HCT116 (cell line): ENCODE data around the gene ANO9. TPM values are rescaled to one million over a fixed set of nuclear protein-coding genes. Genes with fewer than 3 reads are reported as not detected.

Experiments used
- ATAC-seq: fragments of 200-7000 bp; cut with Tn5 transposase; 2 replicates; pipeline ENCODE4 v1.9.1; 2020; ENCODE audit warnings: mild to moderate bottlenecking, moderate library complexity
- BruUV-seq: library from RNA; stranded (reverse); fragments of 400-500 nt; replicated peaks from 2 replicates; lab custom pipeline; 2021; lab: Mats Ljungman, UMichigan
- CTCF ChIA-PET: fragments of 300-600 bp; sonication (Branson Sonifier 250); formaldehyde crosslinking; loops from one replicate; lab custom pipeline; 2021; ENCODE audit warnings: antibody characterized with exemption; lab: Charles Lee
- POLR2A ChIA-PET: fragments of 300-600, 350-600 bp; sonication (Branson Sonifier 250); formaldehyde crosslinking; loops from one replicate; lab custom pipeline; 2021; ENCODE audit warnings: antibody characterized with exemption; lab: Charles Lee
- RAD21 ChIA-PET, 2 experiments: fragments of 300-600 bp; sonication (Branson Sonifier 250); formaldehyde crosslinking; loops; one replicate each; lab custom pipeline; 2023; ENCODE audit warnings: low total read pairs in 2 of 2; ENCODE audit not compliant: uncharacterized antibody in 2 of 2, unreplicated experiment in 2 of 2, low non-redundant PET in 1 of 2; lab: Charles Lee
- DNase-seq: peaks from one replicate; pipeline ENCODE4 v3.0.0-alpha.2; 2010; ENCODE audit warnings: low read depth, low spot score
- H2AFZ ChIP-seq: fragments of 200-600 bp; shearing (Covaris generic), sonication (generic); 2 replicates; pipeline ENCODE4 v1.6.1; 2017; ENCODE audit warnings: low read depth, mixed run types, mixed read lengths, antibody characterized with exemption, low read length; ENCODE audit not compliant: poor library complexity, severe bottlenecking
- H3K27ac ChIP-seq: 2 replicates; pipeline ENCODE4 v1.5.1; 2012; ENCODE audit warnings: low read depth, low read length
- H3K27me3 ChIP-seq: fragments of 200-600 bp; sonication (generic); 2 replicates; pipeline ENCODE4 v1.6.1; 2016; ENCODE audit warnings: mixed run types, low read length, mixed read lengths; ENCODE audit not compliant: insufficient read depth
- H3K36me3 ChIP-seq, 2 experiments: fragments of 200-500 bp in 1 of 2; fragments of 200-600 bp in 1 of 2; sonication (Bioruptor generic) in 1 of 2; sonication (generic) in 1 of 2; 2 replicates each; pipeline versions ENCODE4 v1.5.1 to v1.6.1; 2014 to 2016; ENCODE audit warnings: low read length in 2 of 2, inconsistent platforms in 1 of 2, mixed read lengths in 1 of 2, mixed run types in 1 of 2; ENCODE audit not compliant: insufficient read depth in 2 of 2, control insufficient read depth in 1 of 2
- H3K4me1 ChIP-seq, 2 experiments: fragments of 200-600 bp in 1 of 2; sonication (generic) in 1 of 2; 2 replicates each; pipeline versions ENCODE4 v1.5.1 to v1.6.1; 2012 to 2017; ENCODE audit warnings: low read length in 2 of 2, inconsistent platforms in 1 of 2, mild to moderate bottlenecking in 1 of 2, mixed read lengths in 1 of 2, mixed run types in 1 of 2, moderate library complexity in 1 of 2; ENCODE audit not compliant: insufficient read depth in 2 of 2, control insufficient read depth in 1 of 2
- H3K4me2 ChIP-seq: fragments of 200-600 bp; sonication (generic); 2 replicates; pipeline ENCODE4 v1.6.1; 2017; ENCODE audit warnings: mixed run types, low read length, mixed read lengths
- H3K4me3 ChIP-seq, 2 experiments: fragments of 200-600 bp in 1 of 2; sonication (generic) in 1 of 2; replicated peaks in 1 of 2; 2 replicates each; pipeline ENCODE4 v1.5.1; 2011 to 2016; ENCODE audit warnings: low read length in 2 of 2, control low read depth in 1 of 2, low read depth in 1 of 2, mild to moderate bottlenecking in 1 of 2, mixed read lengths in 1 of 2, mixed run types in 1 of 2
- H3K79me2 ChIP-seq: fragments of 200-600 bp; sonication (generic); 2 replicates; pipeline ENCODE4 v1.6.1; 2017; ENCODE audit warnings: mild to moderate bottlenecking, mixed run types, low read length, moderate library complexity, mixed read lengths; ENCODE audit not compliant: insufficient read depth
- H3K9ac ChIP-seq: fragments of 200-600 bp; sonication (generic); 2 replicates; pipeline ENCODE4 v1.6.1; 2016; ENCODE audit warnings: low read length, mixed read lengths
- H3K9me2 ChIP-seq: fragments of 200-600 bp; sonication (generic), shearing (Covaris generic); 2 replicates; pipeline ENCODE4 v1.6.1; 2017; ENCODE audit warnings: mixed run types, mild to moderate bottlenecking, moderate library complexity; ENCODE audit not compliant: insufficient read depth
- H3K9me3 ChIP-seq, 2 experiments: fragments of 200-500 bp in 1 of 2; fragments of 200-600 bp in 1 of 2; sonication (Bioruptor generic) in 1 of 2; sonication (generic) in 1 of 2; 2 replicates each; pipeline ENCODE4 v1.6.1; 2014 to 2017; ENCODE audit warnings: low read length in 2 of 2, mixed read lengths in 2 of 2, inconsistent platforms in 1 of 2, low read depth in 1 of 2, mild to moderate bottlenecking in 1 of 2, mixed run types in 1 of 2, moderate library complexity in 1 of 2; ENCODE audit not compliant: control insufficient read depth in 1 of 2, insufficient read depth in 1 of 2
- H4K20me1 ChIP-seq: fragments of 200-600 bp; sonication (generic), shearing (Covaris generic); 2 replicates; pipeline ENCODE4 v1.6.1; 2017; ENCODE audit warnings: mixed run types, mild to moderate bottlenecking, moderate library complexity; ENCODE audit not compliant: insufficient read depth
- EGR1 ChIP-seq: IDR thresholded peaks from 2 replicates; pipeline ENCODE4 v1.6.1; 2012; ENCODE audit warnings: low read depth
- ELF1 ChIP-seq: IDR thresholded peaks from 2 replicates; pipeline ENCODE4 v1.6.1; 2012; ENCODE audit warnings: low read depth, borderline replicate concordance
- EZH2 ChIP-seq: fragments of 200-600 bp; sonication (generic); IDR thresholded peaks from 2 replicates; pipeline ENCODE4 v1.6.1; 2017; ENCODE audit warnings: antibody characterized with exemption, mixed run types
- FOSL1 ChIP-seq: IDR thresholded peaks from 2 replicates; pipeline ENCODE4 v1.6.1; 2012; ENCODE audit warnings: low read depth
- JUND ChIP-seq: IDR thresholded peaks from 2 replicates; pipeline ENCODE4 v1.6.1; 2012
- POLR2AphosphoS5 ChIP-seq: IDR thresholded peaks from 2 replicates; pipeline ENCODE4 v1.6.1; 2011; ENCODE audit warnings: mild to moderate bottlenecking, low read depth, low read length, moderate library complexity
- RAD21 ChIP-seq: IDR thresholded peaks from 2 replicates; pipeline ENCODE4 v1.6.1; 2012; ENCODE audit warnings: low read depth, mild to moderate bottlenecking
- SP1 ChIP-seq: IDR thresholded peaks from 2 replicates; pipeline ENCODE4 v1.6.1; 2012; ENCODE audit warnings: low read depth
- SRF ChIP-seq: IDR thresholded peaks from 2 replicates; pipeline ENCODE4 v1.6.1; 2012; ENCODE audit warnings: low read depth
- YY1 ChIP-seq: IDR thresholded peaks from 2 replicates; pipeline ENCODE4 v1.6.1; 2011; ENCODE audit warnings: low read length, low read depth, moderate library complexity, mild to moderate bottlenecking; ENCODE audit not compliant: insufficient replicate concordance; ENCODE audit errors: extremely low read depth
- ZBTB33 ChIP-seq: IDR thresholded peaks from 2 replicates; pipeline ENCODE4 v1.6.1; 2011; ENCODE audit warnings: mild to moderate bottlenecking, low read length, moderate library complexity; ENCODE audit not compliant: insufficient replicate concordance; ENCODE audit errors: extremely low read depth
- ZFX ChIP-seq: fragments of 450-650 bp; IDR thresholded peaks from 2 replicates; pipeline ENCODE4 v1.6.1; 2017
- ZNF274 ChIP-seq: fragments of 200-500 bp; sonication (Bioruptor generic); IDR thresholded peaks from 2 replicates; pipeline ENCODE4 v1.6.1; 2014; ENCODE audit warnings: mild to moderate bottlenecking, low read depth, low read length, inconsistent platforms
- intact Hi-C: fragments of 100-400 bp; cut with micrococcal nuclease; formaldehyde crosslinking; loops from 2 replicates; pipeline ENCODE4 v1.10.0; 2022
- total RNA-seq: library from RNA; stranded (reverse); gene quantifications from one replicate; pipeline ENCODE4 v1.2.1, GENCODE V29; 2021; ENCODE audit not compliant: unreplicated experiment
- TF ChIP-seq, protein P1 (sequence below): IDR thresholded peaks from 2 replicates; pipeline ENCODE4 v1.6.1; 2012
- TF ChIP-seq, protein P2 (sequence below): IDR thresholded peaks from 2 replicates; pipeline ENCODE4 v1.6.1; 2012
- TF ChIP-seq, protein P3 (sequence below): IDR thresholded peaks from 2 replicates; pipeline ENCODE4 v1.6.1; 2012; ENCODE audit warnings: low read depth

Gene ANO9
- total RNA-seq, 1 experiment from 2014 or later: 70.3 TPM

DNA sequence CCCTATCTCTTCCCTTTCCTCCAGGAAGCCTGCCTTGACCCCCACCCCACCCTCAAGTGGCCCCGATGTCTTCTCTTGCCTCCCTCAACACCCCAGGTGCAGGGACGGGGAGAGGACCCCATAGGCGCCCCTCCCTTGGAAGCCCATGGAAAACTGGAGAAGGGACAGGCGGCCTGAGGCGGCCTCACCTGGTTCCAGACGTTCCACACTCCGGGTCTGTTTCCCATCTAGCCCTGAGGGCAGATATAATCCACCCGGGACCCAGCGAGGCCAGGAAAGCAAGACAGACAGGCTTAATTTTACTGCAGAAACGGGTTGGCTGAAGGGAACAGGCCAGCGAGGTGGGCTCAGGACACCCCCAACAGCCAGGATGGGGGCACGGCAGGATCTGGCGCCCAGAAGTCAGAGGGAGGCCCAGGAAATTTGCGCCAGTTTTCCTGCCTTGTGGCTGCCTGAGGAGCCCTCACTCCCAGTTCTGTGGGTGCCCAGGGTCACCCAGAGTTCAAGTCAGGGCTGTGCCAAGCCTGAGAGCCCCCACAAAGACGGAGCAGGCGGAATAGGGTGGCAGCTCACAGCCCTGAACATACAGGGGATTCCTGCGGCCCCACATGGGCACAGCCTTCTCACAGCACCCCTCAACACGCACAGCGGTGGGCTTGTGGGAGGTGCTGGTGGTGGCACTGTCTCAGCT, 24.0 kb downstream of the ANO9 start (continued):
- no peak for TF ChIP-seq SRF
- no peak for TF ChIP-seq EGR1
- TF ChIP-seq, protein P1, sequence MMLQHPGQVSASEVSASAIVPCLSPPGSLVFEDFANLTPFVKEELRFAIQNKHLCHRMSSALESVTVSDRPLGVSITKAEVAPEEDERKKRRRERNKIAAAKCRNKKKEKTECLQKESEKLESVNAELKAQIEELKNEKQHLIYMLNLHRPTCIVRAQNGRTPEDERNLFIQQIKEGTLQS: no peak
- TF ChIP-seq SP1: no peak
- TF ChIP-seq YY1: no peak

DNA sequence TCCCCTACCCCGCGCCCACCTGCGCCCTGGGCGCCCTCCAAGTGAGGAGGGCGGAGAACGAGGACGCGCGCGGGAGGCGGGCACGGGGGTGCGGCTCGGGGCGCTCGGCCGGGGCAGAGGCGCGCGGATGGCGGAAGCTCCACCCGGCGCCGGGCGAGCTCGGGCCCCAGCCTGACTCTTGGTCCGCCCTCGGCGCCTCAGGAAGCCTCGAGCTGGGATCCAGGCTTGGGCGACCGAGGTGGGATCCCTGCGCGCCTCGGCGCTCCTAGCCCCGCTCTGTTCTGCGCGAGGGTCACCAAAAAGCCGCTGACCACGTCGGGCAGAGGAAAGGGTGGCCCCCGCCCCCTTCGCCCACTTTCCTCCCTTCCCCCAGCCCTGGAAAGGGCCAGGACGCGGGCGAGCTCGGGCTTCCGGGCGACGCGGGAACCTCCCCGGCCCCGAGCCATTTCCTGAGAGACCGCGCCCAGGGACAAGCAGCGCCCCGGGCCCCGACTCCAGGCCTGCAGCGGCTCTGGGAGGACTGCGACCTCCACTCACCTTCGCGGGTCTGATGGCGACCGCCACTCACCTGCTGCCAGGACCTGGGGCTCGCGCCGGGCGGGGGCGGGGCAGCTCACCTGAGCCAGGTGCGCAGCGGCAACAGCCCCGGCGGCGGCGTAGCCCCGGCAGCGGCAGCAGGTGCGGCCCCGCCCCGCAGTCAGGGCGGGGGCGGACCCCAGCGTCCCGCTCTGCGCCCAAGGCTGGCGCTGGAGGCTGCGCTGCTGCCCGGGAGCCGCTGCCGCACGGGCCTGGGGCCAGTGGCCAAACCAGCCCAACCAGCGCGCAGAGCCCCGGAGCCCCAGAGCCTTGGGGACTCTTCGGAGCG, 24.8 kb downstream of the ANO9 start:
- peak overlapping the region; percentile 70 for H3K9ac ChIP-seq

More for the DNA sequence above, 24.8 kb downstream of the ANO9 start:
- ATAC-seq (peak; percentile 85), DNase-seq (no peak)
- Histone ChIP-seq H3K9me3 (no peaks in the 10 kb centered on the region), H3K4me1 (peaks cover 19 to 33% of the 10 kb centered on the region in 2 experiments), H3K79me2 (no peaks in the 10 kb centered on the region; the same call in 1 of the 2 replicates), H4K20me1 (no peaks in the 10 kb centered on the region), H3K27ac (peak overlapping the region; percentile 81), H3K36me3 (no peaks in the 10 kb centered on the region), H2AFZ (no peak overlapping the region), H3K27me3 (no peaks in the 10 kb centered on the region), H3K9me2 (no peaks in the 10 kb centered on the region), H3K4me3 (peak overlapping the region; percentile 66 to 71), H3K4me2 (peak overlapping the region; percentile 93)
- BruUV-seq: no TSS peak
- ChIA-PET CTCF (interaction anchor here (1.6 kb wide), 1 partner anchor 32 kb away, joined by 11 read pairs; no protein-coding TSS in a partner anchor), RAD21 (no interaction called here), POLR2A (interaction anchor here (0.8 to 1.9 kb wide), 4 partner anchors 10 to 31 kb away, joined by 3 to 11 read pairs (median 4); no protein-coding TSS in a partner anchor)
- no peak for TF ChIP-seq RAD21
- peak; percentile 78 for TF ChIP-seq POLR2AphosphoS5
- TF ChIP-seq, protein P1: no peak
- no peak for TF ChIP-seq SRF
- no peak for TF ChIP-seq FOSL1
- TF ChIP-seq, protein P2, sequence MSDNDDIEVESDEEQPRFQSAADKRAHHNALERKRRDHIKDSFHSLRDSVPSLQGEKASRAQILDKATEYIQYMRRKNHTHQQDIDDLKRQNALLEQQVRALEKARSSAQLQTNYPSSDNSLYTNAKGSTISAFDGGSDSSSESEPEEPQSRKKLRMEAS: peak; percentile 44; the same call in 1 of the 2 replicates
- peak; percentile 57; the same call in 1 of the 2 replicates for TF ChIP-seq ZFX
- no peak for TF ChIP-seq YY1
- TF ChIP-seq, protein P3, sequence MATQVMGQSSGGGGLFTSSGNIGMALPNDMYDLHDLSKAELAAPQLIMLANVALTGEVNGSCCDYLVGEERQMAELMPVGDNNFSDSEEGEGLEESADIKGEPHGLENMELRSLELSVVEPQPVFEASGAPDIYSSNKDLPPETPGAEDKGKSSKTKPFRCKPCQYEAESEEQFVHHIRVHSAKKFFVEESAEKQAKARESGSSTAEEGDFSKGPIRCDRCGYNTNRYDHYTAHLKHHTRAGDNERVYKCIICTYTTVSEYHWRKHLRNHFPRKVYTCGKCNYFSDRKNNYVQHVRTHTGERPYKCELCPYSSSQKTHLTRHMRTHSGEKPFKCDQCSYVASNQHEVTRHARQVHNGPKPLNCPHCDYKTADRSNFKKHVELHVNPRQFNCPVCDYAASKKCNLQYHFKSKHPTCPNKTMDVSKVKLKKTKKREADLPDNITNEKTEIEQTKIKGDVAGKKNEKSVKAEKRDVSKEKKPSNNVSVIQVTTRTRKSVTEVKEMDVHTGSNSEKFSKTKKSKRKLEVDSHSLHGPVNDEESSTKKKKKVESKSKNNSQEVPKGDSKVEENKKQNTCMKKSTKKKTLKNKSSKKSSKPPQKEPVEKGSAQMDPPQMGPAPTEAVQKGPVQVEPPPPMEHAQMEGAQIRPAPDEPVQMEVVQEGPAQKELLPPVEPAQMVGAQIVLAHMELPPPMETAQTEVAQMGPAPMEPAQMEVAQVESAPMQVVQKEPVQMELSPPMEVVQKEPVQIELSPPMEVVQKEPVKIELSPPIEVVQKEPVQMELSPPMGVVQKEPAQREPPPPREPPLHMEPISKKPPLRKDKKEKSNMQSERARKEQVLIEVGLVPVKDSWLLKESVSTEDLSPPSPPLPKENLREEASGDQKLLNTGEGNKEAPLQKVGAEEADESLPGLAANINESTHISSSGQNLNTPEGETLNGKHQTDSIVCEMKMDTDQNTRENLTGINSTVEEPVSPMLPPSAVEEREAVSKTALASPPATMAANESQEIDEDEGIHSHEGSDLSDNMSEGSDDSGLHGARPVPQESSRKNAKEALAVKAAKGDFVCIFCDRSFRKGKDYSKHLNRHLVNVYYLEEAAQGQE: no peak
- TF ChIP-seq ZBTB33: no peak
- no peak for TF ChIP-seq JUND
- TF ChIP-seq ELF1: no peak
- peak; percentile 69 for TF ChIP-seq EGR1
- TF ChIP-seq SP1: no peak
- TF ChIP-seq EZH2: no peak
- TF ChIP-seq ZNF274: no peak
- intact Hi-C loops: no loop called here
